ENCODE data around the gene TMTC1. TPM values are rescaled to one million over a fixed set of nuclear protein-coding genes. Genes with fewer than 3 reads are reported as not detected.

The TMTC1 gene
- total and polyA plus RNA-seq, 8 donors: 1.2 to 5.1 (median 2.8) TPM

GRCh38 chr12:29569132-29569757 is 214.5 kb downstream of the TMTC1 start:
- intact Hi-C loops (cut with DNase I): no loop called here
- FAIRE-seq: no peak
- TF ChIP-seq CTCF (IDR thresholded peaks at IDR 0.05): no peak
- Histone ChIP-seq H3K4me1 (no peaks in the 10 kb centered on the region), H3K36me3 (no peaks in the 10 kb centered on the region), H3K4me3 (no peak overlapping the region), H3K27ac (no peak overlapping the region), H3K27me3 (no peaks in the 10 kb centered on the region), H3K9me3 (no peaks in the 10 kb centered on the region)
- WGBS, 2 donors: 73 to 78% methylated on average over 2 of the region's 2 CpGs
- no peak for ATAC-seq
- DNase-seq: no peak

- Histone ChIP-seq H3K27ac (no peak overlapping the region), H3K36me3 (no peaks in the 10 kb centered on the region), H3K9me3 (no peaks in the 10 kb centered on the region), H3K27me3 (no peaks in the 10 kb centered on the region), H3K4me1 (peaks cover 0 to 6% (median 0%) of the 10 kb centered on the region in 3 donors), H3K4me3 (no peak overlapping the region)
- 73 to 83% methylated on average over 6 of the region's 6 CpGs for WGBS, 2 donors
- ATAC-seq: no peak
- DNase-seq: no peak
- TF ChIP-seq CTCF (IDR thresholded peaks at IDR 0.05): no peak
- no peak for FAIRE-seq
- intact Hi-C loops (cut with DNase I): no loop called here
These were observed 217.3 kb downstream of the TMTC1 start for GRCh38 chr12:29566441-29566840.

GRCh38 chr12:29565727-29566126 is 218.0 kb downstream of the TMTC1 start:
- Histone ChIP-seq H3K4me1 (peaks cover 0 to 8% (median 0%) of the 10 kb centered on the region in 3 donors), H3K27me3 (no peaks in the 10 kb centered on the region), H3K9me3 (no peaks in the 10 kb centered on the region), H3K4me3 (no peak overlapping the region), H3K27ac (no peak overlapping the region), H3K36me3 (no peaks in the 10 kb centered on the region)
- FAIRE-seq: no peak
- intact Hi-C loops (cut with DNase I): no loop called here
- 63 to 66% methylated on average over 5 of the region's 5 CpGs for WGBS, 2 donors
- no peak for TF ChIP-seq CTCF (IDR thresholded peaks at IDR 0.05)
- no peak for DNase-seq
- ATAC-seq: no peak

- H3K9me3 ChIP-seq: no peaks in the 10 kb centered on the region
- no peaks in the 10 kb centered on the region for H3K36me3 ChIP-seq
- H3K4me3 ChIP-seq: no peak overlapping the region
- H3K27ac ChIP-seq: no peak overlapping the region
- FAIRE-seq: no peak
- no peaks in the 10 kb centered on the region for H3K27me3 ChIP-seq
- no peak for DNase-seq
- WGBS, 2 donors: 87 to 92% methylated on average over 3 of the region's 3 CpGs
- H3K4me1 ChIP-seq: peaks cover 0 to 8% (median 0%) of the 10 kb centered on the region in 3 donors
- TF ChIP-seq CTCF (IDR thresholded peaks at IDR 0.05): no peak
- no peak for ATAC-seq
- intact Hi-C loops (cut with DNase I): no loop called here
These were observed 218.8 kb downstream of the TMTC1 start for GRCh38 chr12:29564925-29565324.

GRCh38 chr12:29563636-29564035 is 220.1 kb downstream of the TMTC1 start:
- H3K9me3 ChIP-seq: no peaks in the 10 kb centered on the region
- ATAC-seq (no peak), DNase-seq (no peak), FAIRE-seq (no peak)
- H3K4me1 ChIP-seq: peaks cover 0 to 8% (median 0%) of the 10 kb centered on the region in 3 donors
- WGBS, 2 donors: 46 to 51% methylated on average over 10 of the region's 10 CpGs
- intact Hi-C loops (cut with DNase I): no loop called here
- no peak overlapping the region for H3K27ac ChIP-seq
- H3K27me3 ChIP-seq: no peaks in the 10 kb centered on the region
- H3K4me3 ChIP-seq: no peak overlapping the region
- TF ChIP-seq CTCF (IDR thresholded peaks at IDR 0.05): no peak
- no peaks in the 10 kb centered on the region for H3K36me3 ChIP-seq

All from pancreas (tissue), 10 donors.